Measurements from ENCODE around the gene GBX1.

GBX1 gene

DNA sequence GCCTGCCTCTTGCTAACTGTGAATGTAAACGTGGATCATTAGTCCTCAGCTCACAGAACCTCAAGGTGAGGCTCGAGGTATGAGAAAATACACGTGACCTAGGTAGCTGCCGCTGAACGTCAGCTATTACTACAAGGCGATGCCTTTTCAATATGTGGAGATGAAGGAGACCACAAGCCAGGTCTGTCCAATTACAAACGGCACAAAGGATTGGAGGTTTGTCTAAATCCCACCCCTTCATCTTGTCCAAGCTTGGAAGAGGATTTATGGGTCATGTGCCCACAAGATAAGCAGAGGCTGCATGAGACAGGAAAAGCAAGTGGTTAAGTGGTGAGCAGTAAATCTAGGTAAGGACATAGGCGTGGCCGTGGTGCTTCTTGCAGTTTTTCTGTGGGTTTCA lies 39.4 kb upstream of the GBX1 start:
- CTCF ChIA-PET, result interaction anchor here (0.9 kb wide), 1 partner anchor 70 kb away, joined by 3 read pairs; no protein-coding TSS in a partner anchor
- TF ChIP-seq ELF4 (IDR thresholded peaks at IDR 0.05), result no peak
- TF ChIP-seq CTBP1 (IDR thresholded peaks at IDR 0.05; ENCODE audit: borderline replicate concordance), result no peak
- TF ChIP-seq ARNT (IDR thresholded peaks at IDR 0.05), result no peak
- TF ChIP-seq NFRKB (IDR thresholded peaks at IDR 0.05), result no peak
- no peak for TF ChIP-seq LEF1 (IDR thresholded peaks at IDR 0.05; ENCODE audit: borderline replicate concordance)
- no peak for TF ChIP-seq HDGF (IDR thresholded peaks at IDR 0.05; ENCODE audit: borderline replicate concordance)
- no peak for TF ChIP-seq BHLHE40 (IDR thresholded peaks at IDR 0.05; ENCODE audit: borderline replicate concordance)
- TF ChIP-seq TARDBP (IDR thresholded peaks at IDR 0.05), result no peak
- TF ChIP-seq FOXA1 (IDR thresholded peaks at IDR 0.05), result no peak
- TF ChIP-seq SP1 (IDR thresholded peaks at IDR 0.05), result no peak
- TF ChIP-seq L3MBTL2 (conservative IDR thresholded peaks at IDR 0.05), result no peak
- no peak for TF ChIP-seq FOXK2 (IDR thresholded peaks at IDR 0.05)
- TF ChIP-seq ZNF384 (IDR thresholded peaks at IDR 0.05), result no peak
- TF ChIP-seq FOXM1 (IDR thresholded peaks at IDR 0.05; ENCODE audit: borderline replicate concordance), result no peak
- TF ChIP-seq, protein P1, sequence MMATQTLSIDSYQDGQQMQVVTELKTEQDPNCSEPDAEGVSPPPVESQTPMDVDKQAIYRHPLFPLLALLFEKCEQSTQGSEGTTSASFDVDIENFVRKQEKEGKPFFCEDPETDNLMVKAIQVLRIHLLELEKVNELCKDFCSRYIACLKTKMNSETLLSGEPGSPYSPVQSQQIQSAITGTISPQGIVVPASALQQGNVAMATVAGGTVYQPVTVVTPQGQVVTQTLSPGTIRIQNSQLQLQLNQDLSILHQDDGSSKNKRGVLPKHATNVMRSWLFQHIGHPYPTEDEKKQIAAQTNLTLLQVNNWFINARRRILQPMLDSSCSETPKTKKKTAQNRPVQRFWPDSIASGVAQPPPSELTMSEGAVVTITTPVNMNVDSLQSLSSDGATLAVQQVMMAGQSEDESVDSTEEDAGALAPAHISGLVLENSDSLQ (IDR thresholded peaks at IDR 0.05), result no peak; the same call in 1 of the 2 replicates
- TF ChIP-seq SUZ12 (IDR thresholded peaks at IDR 0.05), result no peak
- no peak for DNase-seq (ENCODE audit: extremely low spot score)
- POLR2A ChIA-PET, result interaction anchor here (1.6 to 3.1 kb wide), 3 partner anchors 12 to 26 kb away, joined by 4 to 16 read pairs (median 6); partner anchors contain the start of genes ABCF2 and CHPF2

DNA sequence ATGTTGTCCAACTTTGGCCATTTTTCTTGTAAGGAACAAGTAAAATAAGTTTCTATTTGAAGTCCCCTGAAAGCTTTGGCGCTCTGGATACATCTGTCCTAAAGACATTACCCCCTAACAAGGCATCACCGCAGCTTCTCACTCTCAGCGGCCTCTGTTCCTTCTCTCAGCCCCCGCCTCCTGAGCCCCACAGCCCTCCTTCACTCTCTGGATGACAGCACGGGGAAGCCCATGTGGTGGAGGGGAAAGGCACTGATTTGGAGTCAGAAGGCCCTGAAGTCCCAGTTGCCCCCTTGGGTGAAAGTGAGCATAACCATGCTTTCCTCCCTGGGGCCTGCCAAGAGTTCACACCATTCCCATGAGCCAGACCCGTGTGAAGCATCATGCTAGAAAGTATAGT lies 38.2 kb upstream of the GBX1 start:
- no peak for DNase-seq (ENCODE audit: extremely low spot score)
- POLR2A ChIA-PET, result interaction anchor here (2.0 to 3.1 kb wide), 2 partner anchors 21 to 27 kb away, joined by 6 to 16 read pairs; partner anchors contain the start of genes ABCF2 and CHPF2
- TF ChIP-seq FOXK2 (IDR thresholded peaks at IDR 0.05) (no peak), HDGF (IDR thresholded peaks at IDR 0.05; ENCODE audit: borderline replicate concordance) (no peak), BHLHE40 (IDR thresholded peaks at IDR 0.05; ENCODE audit: borderline replicate concordance) (no peak), SP1 (IDR thresholded peaks at IDR 0.05) (no peak), SUZ12 (IDR thresholded peaks at IDR 0.05) (no peak), L3MBTL2 (conservative IDR thresholded peaks at IDR 0.05) (no peak), ELF4 (IDR thresholded peaks at IDR 0.05) (no peak), LEF1 (IDR thresholded peaks at IDR 0.05; ENCODE audit: borderline replicate concordance) (no peak), TARDBP (IDR thresholded peaks at IDR 0.05) (no peak)
- TF ChIP-seq, protein P1 (IDR thresholded peaks at IDR 0.05), result no peak
- CTCF ChIA-PET, result no interaction called here

DNA sequence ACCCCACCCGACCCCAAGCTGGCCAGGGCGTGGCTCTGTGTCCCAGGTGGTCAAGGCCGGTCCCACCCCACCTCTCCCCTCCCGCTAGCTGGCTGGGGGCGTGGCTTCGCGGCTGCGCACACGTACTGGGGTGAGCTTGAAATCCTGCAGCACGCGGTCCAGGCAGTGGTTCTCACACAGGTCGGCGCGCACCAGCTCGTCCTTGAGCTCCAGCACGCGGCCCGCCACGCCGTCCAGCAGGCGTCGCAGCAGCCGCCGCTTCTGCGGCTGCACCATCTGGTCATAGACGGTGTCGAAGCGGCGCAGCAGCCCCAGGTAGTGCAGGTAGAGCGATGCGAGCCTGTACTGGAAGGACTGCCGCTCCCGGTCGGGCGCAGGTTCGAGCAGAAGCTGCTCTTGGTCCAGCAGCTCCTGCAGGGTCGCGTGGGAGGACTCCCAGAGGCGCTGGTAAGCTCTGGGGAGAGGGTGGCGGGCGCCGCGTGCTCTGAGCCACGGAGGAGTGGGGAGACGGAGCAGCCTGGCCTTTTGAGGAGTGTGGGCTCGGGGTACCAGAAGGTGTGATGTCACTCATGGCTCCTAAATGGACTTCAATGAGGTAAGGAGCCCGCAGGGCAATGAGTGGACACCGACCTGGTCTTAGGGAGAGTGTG lies 37.0 kb upstream of the GBX1 start:
- TF ChIP-seq CTBP1 (IDR thresholded peaks at IDR 0.05; ENCODE audit: borderline replicate concordance) (no peak), NFRKB (IDR thresholded peaks at IDR 0.05) (no peak), FOXK2 (IDR thresholded peaks at IDR 0.05) (no peak), L3MBTL2 (conservative IDR thresholded peaks at IDR 0.05) (no peak), FOXM1 (IDR thresholded peaks at IDR 0.05; ENCODE audit: borderline replicate concordance) (no peak)
- no peak for DNase-seq (ENCODE audit: extremely low spot score)
- POLR2A ChIA-PET, result no interaction called here
- CTCF ChIA-PET, result no interaction called here

DNA sequence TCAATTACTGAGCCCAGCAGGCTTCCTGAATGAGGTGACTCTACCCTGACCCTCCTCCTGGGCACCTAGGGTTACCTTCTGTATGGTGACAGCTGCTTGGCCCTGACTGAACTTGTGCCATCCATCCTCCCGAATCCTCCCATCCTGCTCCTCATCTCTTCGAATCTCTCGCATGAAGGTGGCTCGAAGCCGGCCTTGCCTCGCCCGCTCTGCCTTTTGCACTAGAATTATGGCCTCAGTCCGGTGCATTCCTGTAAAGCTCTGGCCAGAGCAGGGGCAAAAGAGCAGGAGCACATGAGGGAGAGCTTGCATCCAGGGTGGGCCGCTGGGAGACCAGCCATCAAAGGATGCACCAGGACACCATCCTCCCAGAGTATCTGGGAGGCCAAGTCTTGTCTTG lies 35.3 kb upstream of the GBX1 start:
- no peak for TF ChIP-seq L3MBTL2 (conservative IDR thresholded peaks at IDR 0.05)
- TF ChIP-seq SP1 (IDR thresholded peaks at IDR 0.05), result no peak
- TF ChIP-seq TARDBP (IDR thresholded peaks at IDR 0.05), result no peak
- CTCF ChIA-PET, result no interaction called here
- no peak for DNase-seq (ENCODE audit: extremely low spot score)
- POLR2A ChIA-PET, result no interaction called here

DNA sequence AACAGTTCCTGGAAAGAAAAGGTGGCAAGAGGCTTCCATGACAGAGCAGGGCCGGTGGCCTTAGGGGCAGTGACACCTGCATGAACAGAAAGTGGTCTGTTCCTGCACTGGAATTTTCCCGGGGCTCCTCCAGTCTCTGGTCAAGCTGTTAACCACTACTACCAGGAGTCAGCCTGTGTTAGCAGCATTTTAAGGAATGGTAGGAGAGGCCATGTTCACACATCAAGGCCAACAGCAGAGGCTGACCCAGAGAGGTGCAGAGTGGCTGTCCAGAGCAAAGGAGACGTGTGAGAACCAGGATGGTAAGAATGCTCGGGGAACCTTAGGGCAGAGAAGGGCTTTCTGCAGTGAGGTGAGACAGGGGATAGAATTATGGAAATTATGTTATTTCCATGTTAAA lies 34.3 kb upstream of the GBX1 start:
- CTCF ChIA-PET, result no interaction called here
- POLR2A ChIA-PET, result no interaction called here
- DNase-seq (ENCODE audit: extremely low spot score), result no peak
- no peak for TF ChIP-seq SUZ12 (IDR thresholded peaks at IDR 0.05)
- no peak for TF ChIP-seq FOXA1 (IDR thresholded peaks at IDR 0.05)
- no peak for TF ChIP-seq CTBP1 (IDR thresholded peaks at IDR 0.05; ENCODE audit: borderline replicate concordance)
- no peak for TF ChIP-seq ARNT (IDR thresholded peaks at IDR 0.05)
- TF ChIP-seq HDGF (IDR thresholded peaks at IDR 0.05; ENCODE audit: borderline replicate concordance), result no peak
- no peak for TF ChIP-seq SP1 (IDR thresholded peaks at IDR 0.05)
- TF ChIP-seq BHLHE40 (IDR thresholded peaks at IDR 0.05; ENCODE audit: borderline replicate concordance), result no peak

DNA sequence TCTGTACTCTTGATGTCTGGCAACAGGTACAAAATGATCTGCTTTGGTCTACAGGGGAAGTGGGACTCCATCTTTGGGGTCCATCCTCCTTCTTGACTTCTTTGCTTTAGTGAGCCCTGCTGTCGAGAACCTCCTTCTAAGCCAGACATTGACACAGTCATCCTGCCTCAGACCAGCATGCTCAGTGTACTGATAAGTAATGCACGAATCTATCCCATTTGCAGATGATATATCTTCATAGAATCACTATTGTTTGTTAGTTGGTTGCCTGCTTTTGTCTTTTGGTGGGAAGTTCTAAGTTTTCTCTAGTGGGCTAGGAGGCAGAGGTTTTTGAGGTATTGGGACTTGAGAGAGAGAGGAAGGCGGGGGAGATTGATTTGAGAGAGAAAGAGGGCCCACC lies 33.9 kb upstream of the GBX1 start:
- no peak for DNase-seq (ENCODE audit: extremely low spot score)
- no peak for TF ChIP-seq NFRKB (IDR thresholded peaks at IDR 0.05)
- no peak for TF ChIP-seq FOXK2 (IDR thresholded peaks at IDR 0.05)
- TF ChIP-seq ARNT (IDR thresholded peaks at IDR 0.05), result no peak
- TF ChIP-seq, protein P1 (IDR thresholded peaks at IDR 0.05), result no peak
- no peak for TF ChIP-seq CTBP1 (IDR thresholded peaks at IDR 0.05; ENCODE audit: borderline replicate concordance)
- no peak for TF ChIP-seq LEF1 (IDR thresholded peaks at IDR 0.05; ENCODE audit: borderline replicate concordance)
- TF ChIP-seq BHLHE40 (IDR thresholded peaks at IDR 0.05; ENCODE audit: borderline replicate concordance), result no peak
- no peak for TF ChIP-seq ELF4 (IDR thresholded peaks at IDR 0.05)
- TF ChIP-seq ZNF384 (IDR thresholded peaks at IDR 0.05), result no peak
- TF ChIP-seq SP1 (IDR thresholded peaks at IDR 0.05), result no peak
- no peak for TF ChIP-seq FOXM1 (IDR thresholded peaks at IDR 0.05; ENCODE audit: borderline replicate concordance)
- TF ChIP-seq TARDBP (IDR thresholded peaks at IDR 0.05), result no peak
- TF ChIP-seq FOXA1 (IDR thresholded peaks at IDR 0.05), result no peak
- TF ChIP-seq SUZ12 (IDR thresholded peaks at IDR 0.05), result no peak
- no peak for TF ChIP-seq HDGF (IDR thresholded peaks at IDR 0.05; ENCODE audit: borderline replicate concordance)
- TF ChIP-seq L3MBTL2 (conservative IDR thresholded peaks at IDR 0.05), result no peak
- ChIA-PET POLR2A (no interaction called here), CTCF (no interaction called here)

Data from HEK293T (cell line).